CD4-positive, alpha-beta T cell treated with Interleukin-10 for 1 hour (primary cell): Measurements from ENCODE around the gene CBS.
"Not testable (repeated sequence)": the region's sequence is repeated elsewhere in the genome, so short reads cannot be mapped to it uniquely, and the experiment has no call there.

Experiments used
- DNase-seq: peaks from one replicate; pipeline ENCODE4 v3.0.0-alpha.2; 2020

The CBS gene

GRCh38 chr21:43066690-43067089 is 8.9 kb downstream of the CBS start:
- not testable (repeated sequence) for DNase-seq

DNA sequence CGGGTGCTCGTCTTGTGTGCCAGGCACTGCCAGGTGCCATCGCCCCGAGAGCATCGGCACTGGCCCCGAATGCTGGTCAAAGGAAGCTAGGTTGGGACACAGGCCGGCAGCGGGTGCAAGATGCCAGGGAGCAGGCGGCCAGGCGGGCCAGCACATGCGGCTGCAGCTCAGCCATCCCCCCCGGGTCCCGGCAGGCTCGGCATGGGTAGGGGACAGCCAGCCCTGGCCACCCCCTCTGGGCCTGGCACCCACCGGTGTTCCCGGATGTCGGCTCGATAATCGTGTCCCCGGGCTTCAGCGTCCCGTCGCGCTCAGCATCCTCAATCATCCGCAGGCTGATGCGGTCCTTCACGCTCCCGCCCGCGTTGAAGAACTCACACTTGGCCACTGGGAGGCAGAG is 9.6 kb downstream of the CBS start:
- DNase-seq: not testable (repeated sequence)

DNA sequence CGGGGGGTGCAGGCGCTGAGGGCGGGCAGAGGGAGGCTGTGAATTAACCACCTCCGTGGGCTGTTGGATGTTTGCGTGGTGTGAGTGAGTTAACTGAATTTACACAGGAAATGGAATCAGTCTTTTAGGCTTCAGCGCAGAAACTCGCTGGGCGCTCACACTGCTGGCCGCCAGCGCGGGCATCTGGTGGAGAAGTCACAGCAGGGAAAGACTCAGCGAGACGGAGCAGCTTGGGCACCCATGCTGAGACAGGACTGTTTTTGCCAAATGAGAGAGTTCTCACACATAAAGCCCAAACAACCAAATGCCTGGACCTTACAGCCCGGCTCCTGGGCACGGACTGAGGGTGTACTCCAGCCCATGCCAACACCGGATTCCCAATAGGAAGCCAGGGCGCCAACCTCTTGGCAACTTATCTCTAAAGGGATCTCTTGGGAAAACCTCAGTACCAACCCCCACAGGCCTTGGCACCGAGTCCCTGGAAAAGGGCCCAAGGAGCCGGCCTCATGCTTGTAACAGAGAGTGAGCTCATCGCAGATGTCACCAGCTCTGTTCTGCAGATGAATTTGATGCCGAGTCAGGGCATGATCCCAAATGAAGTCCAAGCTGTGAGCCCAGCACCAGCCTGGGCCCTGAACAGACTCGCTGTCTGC is 11.2 kb downstream of the CBS start:
- not testable (repeated sequence) for DNase-seq

- not testable (repeated sequence) for DNase-seq
Measured at GRCh38 chr21:43062955-43063664, 12.5 kb downstream of the CBS start.

- DNase-seq: not testable (repeated sequence)
Measured at GRCh38 chr21:43053112-43053511, 22.5 kb downstream of the CBS start.

DNA sequence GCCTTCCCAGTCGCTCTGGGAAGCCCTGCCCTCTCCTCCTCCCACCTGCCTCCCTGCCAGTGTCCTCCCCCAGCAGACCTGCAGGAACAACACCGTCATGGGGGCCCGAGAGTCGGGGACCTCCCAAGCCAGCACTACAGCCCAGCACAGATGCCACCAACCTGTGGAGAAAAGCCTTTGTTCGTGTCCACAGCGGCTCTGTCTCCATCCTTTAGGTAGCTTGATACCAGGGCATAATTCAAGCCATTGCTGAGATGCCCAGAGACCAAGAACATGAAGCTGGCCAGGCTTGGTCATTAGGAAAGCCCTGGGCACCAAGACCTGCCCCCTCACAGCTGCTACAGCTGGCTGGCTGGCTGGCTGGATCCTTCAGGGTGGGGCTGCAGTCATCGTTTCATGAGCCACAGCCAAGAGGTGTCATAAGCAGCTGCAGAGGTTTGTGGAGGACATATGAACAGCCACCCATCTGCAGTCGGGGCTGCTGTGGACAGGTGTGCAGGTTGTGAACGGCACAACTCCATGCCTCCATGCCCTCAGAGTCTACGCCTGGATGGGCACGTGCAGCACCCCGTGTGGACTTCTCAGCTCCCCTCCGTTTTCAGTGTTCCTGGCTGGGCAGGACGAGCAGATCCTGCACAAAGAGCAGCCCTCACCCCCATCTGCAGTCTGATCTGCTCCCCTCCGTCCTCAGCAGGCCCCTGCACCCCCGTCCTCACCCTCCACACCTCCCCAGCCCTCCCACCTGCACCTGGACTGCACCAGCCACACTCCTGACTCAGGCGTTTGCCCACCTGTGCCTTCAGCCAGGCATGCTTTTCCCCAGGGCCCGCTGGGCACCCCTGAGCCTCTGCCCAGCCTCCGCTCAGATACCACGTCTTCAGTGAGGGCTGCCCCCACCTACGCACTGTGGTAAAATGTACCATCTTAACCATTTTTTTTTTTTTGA is 29.5 kb downstream of the CBS start:
- not testable (repeated sequence) for DNase-seq

GRCh38 chr21:43045165-43045875 is 30.3 kb downstream of the CBS start:
- not testable (repeated sequence) for DNase-seq

DNA sequence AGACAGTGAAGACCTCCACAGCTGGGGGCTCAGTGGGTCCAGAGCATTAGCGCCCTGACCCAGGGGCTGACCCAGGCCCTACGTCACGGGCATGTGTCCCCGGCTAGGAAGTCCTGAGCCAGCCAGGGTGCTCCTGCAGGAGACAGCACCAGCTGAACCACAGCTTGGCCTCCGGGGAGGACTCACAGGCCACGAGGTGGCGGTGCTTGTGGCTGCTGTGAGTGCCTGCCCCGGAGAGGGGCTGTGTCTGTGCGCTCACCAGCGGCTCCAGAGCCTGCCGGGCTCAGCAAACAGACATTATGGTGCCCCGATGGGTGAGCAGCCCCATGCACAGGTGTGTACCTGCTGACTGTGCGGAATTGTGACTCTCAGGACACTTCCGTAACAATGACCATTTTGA is 31.1 kb downstream of the CBS start:
- not testable (repeated sequence) for DNase-seq

DNA sequence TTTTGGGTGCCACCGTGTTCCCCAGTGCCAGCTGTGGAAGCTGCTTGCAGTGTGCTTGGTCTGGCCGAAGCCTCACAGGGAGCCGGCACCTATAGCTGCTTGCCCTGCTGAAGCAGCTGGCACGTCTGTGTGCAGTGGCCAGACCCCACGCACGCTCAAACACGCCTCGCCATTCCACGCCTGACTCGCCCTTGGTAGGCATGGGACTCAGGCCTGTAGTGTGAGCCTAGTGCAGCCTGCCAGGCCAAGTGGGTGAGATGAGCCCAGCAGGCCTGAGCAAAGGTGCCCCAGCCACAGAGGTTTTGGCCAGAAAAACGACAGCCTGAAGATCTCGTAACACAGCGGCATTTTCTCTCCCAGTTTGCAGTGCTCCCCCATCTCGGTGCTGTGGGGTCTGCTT is 32.3 kb downstream of the CBS start:
- not testable (repeated sequence) for DNase-seq

GRCh38 chr21:43042169-43042568 is 33.5 kb downstream of the CBS start:
- DNase-seq: not testable (repeated sequence)

GRCh38 chr21:43038659-43039044 is 37.0 kb downstream of the CBS start:
- not testable (repeated sequence) for DNase-seq

- not testable (repeated sequence) for DNase-seq
Measured at GRCh38 chr21:43037918-43038658, 37.5 kb downstream of the CBS start.

GRCh38 chr21:43036889-43037288 is 38.7 kb downstream of the CBS start:
- DNase-seq: not testable (repeated sequence)

DNA sequence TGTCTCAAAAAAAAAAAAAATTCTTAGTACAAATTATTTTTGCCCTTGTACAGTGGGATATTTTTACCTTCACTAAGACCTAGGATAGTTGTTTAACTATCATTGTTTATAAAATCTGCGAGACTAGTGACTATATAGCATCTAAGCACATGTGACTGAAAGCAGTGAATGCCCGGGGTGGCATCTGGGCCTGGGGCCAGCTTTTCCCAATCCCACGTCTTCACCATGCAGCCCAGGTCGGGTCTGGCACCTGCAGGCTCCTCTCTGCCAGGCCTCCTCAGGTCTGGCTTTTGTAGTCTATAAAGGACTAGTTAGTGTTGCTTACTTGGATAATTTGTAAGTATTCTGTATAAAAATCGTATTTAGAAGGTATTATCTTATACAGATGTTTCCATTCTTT is 40.8 kb downstream of the CBS start:
- no peak for DNase-seq

DNA sequence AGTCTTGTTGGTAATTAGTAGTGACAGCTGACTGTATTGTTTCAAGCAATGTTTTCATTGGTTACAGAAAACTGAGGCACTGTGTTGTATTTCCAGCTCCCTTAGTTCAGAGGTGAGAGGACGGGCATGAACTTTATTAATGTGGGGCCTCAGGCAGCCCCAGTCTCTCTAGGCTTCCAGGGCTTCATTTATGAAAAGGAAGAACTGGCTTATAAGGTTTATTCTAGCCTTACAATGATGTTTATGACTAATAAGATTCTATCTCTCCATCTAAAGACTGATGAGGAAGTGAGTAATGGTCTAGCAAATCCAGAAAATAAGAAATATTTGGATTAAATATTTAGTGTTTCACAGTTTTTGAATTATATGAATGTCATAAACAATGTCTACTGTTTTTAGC is 41.5 kb downstream of the CBS start:
- no peak for DNase-seq

GRCh38 chr21:43031121-43031619 is 44.5 kb downstream of the CBS start:
- no peak for DNase-seq

- DNase-seq: no peak
Measured at GRCh38 chr21:43029785-43030184, 45.9 kb downstream of the CBS start.

DNA sequence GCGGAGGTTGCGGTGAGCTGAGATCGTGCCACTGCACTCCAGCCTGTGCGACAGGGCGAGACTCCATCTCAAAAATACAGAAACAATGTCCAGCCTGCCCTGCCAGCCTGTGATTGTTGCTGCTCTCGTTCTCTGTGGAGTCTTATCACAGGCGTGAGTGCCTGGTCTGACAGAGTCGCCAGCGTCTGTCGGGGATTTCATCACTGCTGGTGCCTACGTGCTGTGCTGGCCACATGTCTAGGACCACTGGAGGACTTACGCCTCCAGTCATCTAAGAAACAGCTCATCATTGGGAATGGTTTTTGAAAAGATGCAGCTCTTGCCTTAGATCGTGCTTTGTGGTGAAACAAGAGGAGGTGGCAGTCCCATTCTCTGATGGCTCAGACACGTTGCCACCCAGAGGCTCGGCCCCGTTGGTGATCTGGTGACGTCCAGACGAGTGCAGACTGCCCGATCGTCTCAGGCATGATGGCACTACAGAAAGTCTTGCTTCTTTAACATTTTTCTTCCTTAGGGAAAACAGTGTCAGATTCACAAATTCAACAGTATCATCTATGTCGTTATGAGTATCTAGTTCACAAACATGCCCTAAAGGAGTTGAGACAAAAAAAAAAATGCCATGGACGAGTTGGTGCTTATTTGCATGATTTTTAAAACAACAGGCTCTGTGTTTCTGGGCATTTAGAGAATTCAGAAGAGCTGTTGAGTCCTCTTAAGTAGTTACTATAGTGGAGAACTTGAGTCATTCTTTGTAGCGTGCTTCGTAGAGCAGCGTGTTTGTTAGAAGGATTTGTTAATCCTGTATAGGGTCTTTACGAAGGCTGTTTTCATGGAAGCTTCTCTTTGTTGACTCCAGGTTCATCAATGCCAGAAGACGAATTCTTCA is 47.5 kb downstream of the CBS start:
- no peak for DNase-seq

DNA sequence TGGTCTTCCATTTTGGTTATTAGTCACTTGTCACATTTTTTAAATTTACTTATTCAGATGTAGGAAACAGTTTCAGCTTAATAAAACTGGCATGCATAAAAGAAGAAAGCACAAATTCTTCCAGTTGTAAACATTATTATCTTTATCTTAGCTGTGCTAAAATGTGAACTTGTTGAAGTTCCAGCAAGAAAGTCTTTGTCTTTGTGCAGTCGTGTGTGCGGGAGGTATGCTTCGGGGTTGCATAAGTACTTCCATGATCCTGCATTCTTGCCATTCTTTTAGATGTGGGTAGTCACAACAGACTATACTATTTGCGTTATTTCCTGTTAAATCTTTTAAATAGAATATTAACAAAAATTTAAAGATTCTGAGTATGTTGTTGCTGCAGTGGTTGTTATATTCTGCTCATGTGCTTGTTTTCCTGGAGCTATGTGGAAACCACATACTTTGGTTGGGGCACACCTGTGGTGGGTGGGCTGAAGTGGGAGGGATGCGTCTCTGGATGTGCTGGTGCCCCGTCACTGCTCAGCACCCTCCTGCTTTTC is 49.9 kb downstream of the CBS start:
- no peak for DNase-seq

GRCh38 chr21:43024439-43025136 is 51.0 kb downstream of the CBS start:
- no peak for DNase-seq
